DOHH2 (cell line): ENCODE measurements around the gene PRTN3.

ENCODE experiments used
- CTCF ChIP-seq: fragments of 200-600 bp; sonication (generic); IDR thresholded peaks from one replicate; pipeline ENCODE4 v1.5.1; 2014; ENCODE audit warnings: antibody characterized with exemption, mild to moderate bottlenecking, low read depth, low read length; ENCODE audit not compliant: poor library complexity, severe bottlenecking
- EZH2phosphoT487 ChIP-seq: fragments of 200-600 bp; sonication (generic); IDR thresholded peaks from 2 replicates; pipeline ENCODE4 v1.6.1; 2017; ENCODE audit warnings: borderline replicate concordance, mild to moderate bottlenecking, antibody characterized with exemption, low read length, moderate library complexity, mixed read lengths

GRCh38 chr19:896434-896833 lies 55.6 kb downstream of the PRTN3 start:
- no peak for TF ChIP-seq CTCF
- no peak for TF ChIP-seq EZH2phosphoT487
